LNCaP clone FGC (cell line): Measurements from ENCODE around the gene RPEL1.

ENCODE experiments used
- DNase-seq: peaks from one replicate; pipeline ENCODE4 v3.0.0-alpha.2; 2011; ENCODE audit warnings: low read depth
- H3K4me3 ChIP-seq: 2 replicates; pipeline ENCODE4 v1.5.1; 2011; ENCODE audit warnings: mild to moderate bottlenecking, low read depth, low read length, control low read depth
- TF ChIP-seq, protein P1 (sequence below): IDR thresholded peaks from 2 replicates; pipeline ENCODE4 v1.5.1; 2012; ENCODE audit warnings: mild to moderate bottlenecking; ENCODE audit not compliant: control insufficient read depth, insufficient read depth; ENCODE audit errors: extremely low read depth

RPEL1 gene

DNA sequence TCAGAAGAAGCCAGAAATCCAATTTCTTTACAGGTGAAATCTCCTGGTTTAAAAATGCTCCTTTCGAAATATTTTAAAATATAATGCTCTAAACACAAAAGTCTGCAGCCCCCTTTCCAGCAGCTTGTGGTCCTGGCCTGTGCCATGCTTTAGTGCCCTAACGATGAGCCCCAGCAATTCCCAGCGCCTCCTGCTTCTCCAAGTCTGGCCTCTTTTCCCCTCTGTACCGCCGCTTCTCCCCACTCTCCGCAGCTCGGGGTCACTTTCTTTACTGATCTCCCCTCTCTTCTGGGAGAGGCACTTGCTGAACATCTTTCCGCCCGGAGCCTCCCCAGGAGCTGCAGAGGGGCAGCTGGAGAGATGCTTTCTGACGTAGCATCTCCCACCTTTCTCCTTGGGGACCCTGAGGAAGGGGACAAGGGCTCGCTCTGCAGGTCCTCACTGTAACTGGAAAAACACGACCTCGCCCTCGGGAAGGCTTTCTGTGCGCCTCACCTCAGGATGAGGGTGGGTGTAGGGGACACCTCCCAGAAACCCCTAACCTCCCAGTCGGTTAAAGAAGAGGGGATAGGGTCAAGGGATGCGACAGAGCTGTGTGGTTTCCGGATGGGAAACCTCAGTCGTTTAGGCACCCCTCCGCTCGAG is 30.7 kb downstream of the RPEL1 start:
- TF ChIP-seq, protein P1, sequence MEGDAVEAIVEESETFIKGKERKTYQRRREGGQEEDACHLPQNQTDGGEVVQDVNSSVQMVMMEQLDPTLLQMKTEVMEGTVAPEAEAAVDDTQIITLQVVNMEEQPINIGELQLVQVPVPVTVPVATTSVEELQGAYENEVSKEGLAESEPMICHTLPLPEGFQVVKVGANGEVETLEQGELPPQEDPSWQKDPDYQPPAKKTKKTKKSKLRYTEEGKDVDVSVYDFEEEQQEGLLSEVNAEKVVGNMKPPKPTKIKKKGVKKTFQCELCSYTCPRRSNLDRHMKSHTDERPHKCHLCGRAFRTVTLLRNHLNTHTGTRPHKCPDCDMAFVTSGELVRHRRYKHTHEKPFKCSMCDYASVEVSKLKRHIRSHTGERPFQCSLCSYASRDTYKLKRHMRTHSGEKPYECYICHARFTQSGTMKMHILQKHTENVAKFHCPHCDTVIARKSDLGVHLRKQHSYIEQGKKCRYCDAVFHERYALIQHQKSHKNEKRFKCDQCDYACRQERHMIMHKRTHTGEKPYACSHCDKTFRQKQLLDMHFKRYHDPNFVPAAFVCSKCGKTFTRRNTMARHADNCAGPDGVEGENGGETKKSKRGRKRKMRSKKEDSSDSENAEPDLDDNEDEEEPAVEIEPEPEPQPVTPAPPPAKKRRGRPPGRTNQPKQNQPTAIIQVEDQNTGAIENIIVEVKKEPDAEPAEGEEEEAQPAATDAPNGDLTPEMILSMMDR = no peak
- no peak overlapping the region for H3K4me3 ChIP-seq
- no peak for DNase-seq

- TF ChIP-seq, protein P1 = no peak
- no peak for DNase-seq
- no peak within 1 kb of the TSS for H3K4me3 ChIP-seq
Observed at GRCh38 chr10:103276896-103277712, 31.4 kb downstream of the RPEL1 start, which contains the start of gene INA. INA (plus strand) TSS chr10:103277138; CDS start chr10:103277212, 74 bp downstream.

DNA sequence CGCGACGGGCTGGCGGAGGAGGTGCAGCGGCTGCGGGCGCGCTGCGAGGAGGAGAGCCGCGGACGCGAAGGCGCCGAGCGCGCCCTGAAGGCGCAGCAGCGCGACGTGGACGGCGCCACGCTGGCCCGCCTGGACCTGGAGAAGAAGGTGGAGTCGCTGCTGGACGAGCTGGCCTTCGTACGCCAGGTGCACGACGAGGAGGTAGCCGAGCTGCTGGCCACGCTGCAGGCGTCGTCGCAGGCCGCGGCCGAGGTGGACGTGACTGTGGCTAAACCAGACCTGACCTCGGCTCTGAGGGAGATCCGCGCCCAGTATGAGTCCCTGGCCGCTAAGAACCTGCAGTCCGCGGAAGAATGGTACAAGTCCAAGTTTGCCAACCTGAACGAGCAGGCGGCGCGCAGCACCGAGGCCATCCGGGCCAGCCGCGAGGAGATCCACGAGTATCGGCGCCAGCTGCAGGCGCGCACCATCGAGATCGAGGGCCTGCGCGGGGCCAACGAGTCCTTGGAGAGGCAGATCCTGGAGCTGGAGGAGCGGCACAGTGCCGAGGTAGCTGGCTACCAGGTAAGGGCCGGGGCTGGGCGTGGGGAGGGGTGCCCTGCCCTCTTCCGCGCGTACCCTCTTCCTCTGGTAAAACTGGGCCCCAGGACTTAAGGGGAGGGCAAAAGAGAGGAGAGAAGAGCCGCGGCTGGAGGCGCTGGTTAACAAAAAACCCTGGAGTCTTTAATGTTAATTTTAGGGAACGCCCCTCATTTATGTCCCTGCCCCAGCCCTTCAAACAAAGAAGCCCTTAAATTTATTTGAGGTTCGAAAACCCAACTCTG is 32.2 kb downstream of the RPEL1 start:
- DNase-seq = no peak
- H3K4me3 ChIP-seq = no peak overlapping the region
- TF ChIP-seq, protein P1 = no peak

DNA sequence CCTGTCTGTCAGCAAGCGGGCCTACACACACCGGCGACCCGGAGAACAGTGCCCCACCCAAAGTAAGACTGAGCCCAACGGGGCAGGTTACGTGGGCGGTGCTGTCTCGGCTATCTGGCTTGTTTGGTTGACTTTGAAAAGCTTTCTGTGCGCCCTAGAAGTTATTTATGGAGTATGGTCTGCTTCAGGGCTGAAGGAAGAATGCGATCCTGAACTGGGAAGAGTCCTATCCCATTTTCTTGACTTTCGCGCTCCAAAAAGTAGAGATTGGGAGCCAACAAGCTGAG is 32.8 kb downstream of the RPEL1 start:
- no peak for DNase-seq
- TF ChIP-seq, protein P1 = no peak
- no peak overlapping the region for H3K4me3 ChIP-seq

DNA sequence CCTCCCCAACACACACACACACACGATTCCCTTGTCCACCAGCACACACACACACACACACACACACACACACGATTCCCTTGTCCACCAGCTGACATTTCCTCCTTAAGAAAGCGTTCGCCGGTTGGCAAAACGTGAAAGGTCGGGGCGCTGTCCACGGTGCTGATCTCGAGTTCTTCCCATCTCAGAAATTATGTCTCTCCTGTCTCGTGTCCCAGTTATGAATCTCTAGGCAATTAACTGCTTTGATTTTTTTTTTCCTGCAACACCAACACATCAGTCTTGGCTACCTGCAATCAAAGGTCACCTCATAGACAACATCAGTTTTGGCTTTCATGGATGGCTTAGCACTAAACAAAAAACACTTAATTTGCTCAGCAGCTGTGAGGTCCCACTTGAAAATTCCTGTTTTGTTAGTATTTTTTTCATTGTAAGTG is 33.2 kb downstream of the RPEL1 start:
- TF ChIP-seq, protein P1 = no peak
- peak; percentile 19 for DNase-seq
- H3K4me3 ChIP-seq = no peak overlapping the region

DNA sequence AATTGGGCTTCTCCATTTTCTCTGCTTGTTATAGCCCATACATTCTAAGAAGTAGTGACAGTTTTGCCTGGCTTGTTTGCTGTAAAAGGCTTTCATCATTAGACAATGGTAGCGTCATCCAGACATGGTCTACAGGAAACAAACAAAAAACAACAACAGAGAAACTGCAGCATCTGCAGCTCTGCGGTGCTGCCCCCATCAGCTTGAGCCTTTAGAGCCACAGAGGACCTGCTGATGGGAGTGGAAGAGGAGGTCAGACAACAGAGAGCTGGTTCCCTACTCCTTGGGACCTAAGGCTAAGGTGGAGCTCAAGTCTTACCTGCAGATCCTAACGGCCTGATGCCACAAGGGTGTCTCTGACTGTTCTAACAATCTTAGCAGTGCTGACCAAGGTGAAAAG is 34.3 kb downstream of the RPEL1 start:
- TF ChIP-seq, protein P1 = no peak
- no peak for DNase-seq
- H3K4me3 ChIP-seq = no peak overlapping the region
